HUES64 (cell line): ENCODE results near the gene CHCHD6.
A peak's percentile ranks its signal among the peaks of the same experiment; 100 is the strongest.

Experiments
- H3K27ac ChIP-seq: 2 replicates; pipeline ENCODE4 v1.7.0; 2013; ENCODE audit warnings: low read depth, low read length, inconsistent platforms
- H3K27me3 ChIP-seq: 2 replicates; pipeline ENCODE4 v1.6.1; 2013; ENCODE audit warnings: mild to moderate bottlenecking, low read length; ENCODE audit not compliant: insufficient read depth
- H3K36me3 ChIP-seq: 2 replicates; pipeline ENCODE4 v1.6.1; 2013; ENCODE audit warnings: mild to moderate bottlenecking, low read length; ENCODE audit not compliant: insufficient read depth
- H3K4me1 ChIP-seq: 2 replicates; pipeline ENCODE4 v1.6.1; 2013; ENCODE audit warnings: mild to moderate bottlenecking, low read length, moderate library complexity; ENCODE audit not compliant: insufficient read depth
- H3K4me3 ChIP-seq: 2 replicates; pipeline ENCODE4 v1.5.1; 2013; ENCODE audit warnings: mild to moderate bottlenecking, low read length, moderate library complexity
- H3K9ac ChIP-seq: 2 replicates; pipeline ENCODE4 v1.6.1; 2013; ENCODE audit warnings: mild to moderate bottlenecking, low read depth, low read length
- H3K9me3 ChIP-seq: 2 replicates; pipeline ENCODE4 v1.6.1; 2013; ENCODE audit warnings: low read depth, low read length; ENCODE audit not compliant: insufficient read depth
- WGBS: fragments of 150-250, 120-280 bp; methylation state at CpG from one replicate; pipeline ENCODE4 v1.1.7; 2013; ENCODE audit warnings: missing lambda C conversion rate; 5-methylcytosine and 5-hydroxymethylcytosine counted together

CHCHD6 gene

DNA sequence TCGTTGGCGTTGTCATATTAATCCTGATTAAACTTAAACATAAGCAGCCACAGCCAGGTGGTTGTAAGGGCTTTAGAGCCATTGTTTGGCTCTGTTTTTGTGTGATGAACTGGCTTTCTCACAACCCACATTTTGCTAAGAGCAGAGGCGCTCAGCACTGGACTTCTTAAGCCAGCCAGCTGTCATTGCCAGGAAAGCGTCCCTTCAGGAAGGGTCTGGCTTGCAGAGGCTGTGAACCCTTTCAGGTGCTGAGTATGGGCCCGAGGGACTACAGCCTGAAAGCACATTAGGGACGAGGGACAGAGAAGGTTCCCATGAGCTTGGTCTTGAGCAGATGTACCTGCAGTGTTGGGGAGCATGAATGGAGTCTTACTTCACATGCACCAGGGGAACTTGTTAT is 112.3 kb downstream of the CHCHD6 start:
- H3K27me3 ChIP-seq, result no peaks in the 10 kb centered on the region
- H3K9ac ChIP-seq, result no peak overlapping the region
- H3K4me1 ChIP-seq, result peaks cover 26% of the 10 kb centered on the region
- no peaks in the 10 kb centered on the region for H3K36me3 ChIP-seq
- H3K27ac ChIP-seq, result no peak overlapping the region
- 77% methylated on average over 6 of the region's 6 CpGs for WGBS
- H3K4me3 ChIP-seq, result no peak overlapping the region
- H3K9me3 ChIP-seq, result peaks cover 3% of the 10 kb centered on the region; the same call in 1 of the 2 replicates

DNA sequence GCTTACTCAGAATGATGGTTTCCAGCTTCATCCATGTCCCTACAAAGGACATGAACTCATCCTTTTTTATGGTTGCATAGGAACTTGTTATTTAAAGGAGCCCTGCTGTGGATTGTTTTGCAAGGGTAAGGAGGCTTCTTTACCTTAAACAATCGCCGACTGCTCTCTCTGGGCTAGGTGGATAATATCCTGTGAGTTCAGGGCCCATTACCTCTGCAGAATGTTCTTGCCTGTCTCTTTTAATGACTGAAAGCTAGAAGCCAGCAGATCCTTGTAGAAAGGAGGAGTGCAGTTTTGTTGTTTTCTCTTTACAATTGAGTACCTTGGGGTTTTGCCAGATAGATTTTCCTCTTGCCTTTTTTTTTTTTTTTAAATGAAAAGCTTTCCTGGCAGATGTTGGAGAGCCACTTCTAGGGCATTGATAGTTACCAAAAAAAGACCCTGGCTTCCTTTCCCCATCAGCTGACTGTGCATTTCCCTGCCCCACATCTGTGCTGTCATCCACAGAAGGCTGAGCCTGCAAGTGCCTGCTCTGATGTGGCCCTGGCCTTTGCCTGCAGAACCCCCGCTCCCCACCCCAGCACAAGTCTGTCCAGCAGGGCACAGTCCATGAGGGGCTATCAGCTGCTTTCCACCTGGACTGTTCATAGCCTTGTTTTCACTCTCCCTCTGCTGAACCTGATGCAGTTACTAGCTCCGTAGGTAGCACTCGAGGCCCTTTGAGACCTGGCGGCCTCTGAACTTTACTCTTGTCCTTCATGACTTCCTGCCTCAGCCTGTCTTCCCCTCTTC is 113.1 kb downstream of the CHCHD6 start:
- no peak overlapping the region for H3K4me3 ChIP-seq
- H3K36me3 ChIP-seq, result no peaks in the 10 kb centered on the region
- H3K4me1 ChIP-seq, result peaks cover 26% of the 10 kb centered on the region
- no peaks in the 10 kb centered on the region for H3K27me3 ChIP-seq
- peak overlapping the region; percentile 12; the same call in 1 of the 2 replicates for H3K9ac ChIP-seq
- H3K27ac ChIP-seq, result peak overlapping the region; percentile 63
- 61% methylated on average over 6 of the region's 6 CpGs for WGBS
- peaks cover 7% of the 10 kb centered on the region; the same call in 1 of the 2 replicates for H3K9me3 ChIP-seq

- Histone ChIP-seq H3K4me3 (no peak overlapping the region), H3K4me1 (peaks cover 26% of the 10 kb centered on the region), H3K27ac (peak overlapping the region; percentile 63; the same call in 1 of the 2 replicates), H3K9ac (peak overlapping the region; percentile 12; the same call in 1 of the 2 replicates), H3K9me3 (peaks cover 9% of the 10 kb centered on the region; the same call in 1 of the 2 replicates), H3K27me3 (no peaks in the 10 kb centered on the region), H3K36me3 (no peaks in the 10 kb centered on the region)
- WGBS, result 100% methylated on average over 1 of the region's 1 CpG
These were observed 113.7 kb downstream of the CHCHD6 start for GRCh38 chr3:126817781-126818180.

- Histone ChIP-seq H3K4me1 (peaks cover 26% of the 10 kb centered on the region), H3K4me3 (no peak overlapping the region), H3K9ac (no peak overlapping the region), H3K9me3 (peaks cover 9% of the 10 kb centered on the region; the same call in 1 of the 2 replicates), H3K36me3 (no peaks in the 10 kb centered on the region), H3K27me3 (no peaks in the 10 kb centered on the region), H3K27ac (no peak overlapping the region)
- WGBS, result 93% methylated on average over 8 of the region's 8 CpGs
These were observed 114.5 kb downstream of the CHCHD6 start for GRCh38 chr3:126818400-126819095.

GRCh38 chr3:126826693-126827092 is 122.7 kb downstream of the CHCHD6 start:
- H3K27me3 ChIP-seq, result no peaks in the 10 kb centered on the region
- no peaks in the 10 kb centered on the region for H3K36me3 ChIP-seq
- no peak overlapping the region for H3K27ac ChIP-seq
- no peak overlapping the region for H3K9ac ChIP-seq
- H3K4me1 ChIP-seq, result no peaks in the 10 kb centered on the region
- no peak overlapping the region for H3K4me3 ChIP-seq
- peaks cover 6% of the 10 kb centered on the region; the same call in 1 of the 2 replicates for H3K9me3 ChIP-seq
- WGBS, result 92% methylated on average over 2 of the region's 2 CpGs

DNA sequence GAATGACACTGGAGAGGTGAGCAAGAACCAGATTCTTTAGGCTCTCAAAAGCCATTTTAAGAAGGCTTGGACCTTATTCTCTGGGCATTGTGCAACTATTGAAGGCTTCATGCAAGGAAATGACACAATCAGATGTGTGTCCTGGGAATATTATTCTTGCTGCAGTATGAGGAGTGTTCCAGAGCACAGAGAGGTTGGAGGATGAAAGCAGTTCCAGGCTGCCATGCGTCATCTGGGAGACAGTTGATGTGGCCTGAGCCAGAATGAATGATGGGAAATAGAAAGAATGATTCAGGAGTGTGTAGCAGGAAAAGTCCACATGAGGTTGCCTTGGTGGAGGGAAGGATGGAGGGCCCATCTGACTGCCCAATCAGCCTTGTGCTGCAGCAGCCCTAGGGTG is 123.1 kb downstream of the CHCHD6 start:
- Histone ChIP-seq H3K4me1 (no peaks in the 10 kb centered on the region), H3K9ac (no peak overlapping the region), H3K27me3 (no peaks in the 10 kb centered on the region), H3K9me3 (peaks cover 3% of the 10 kb centered on the region; the same call in 1 of the 2 replicates), H3K27ac (no peak overlapping the region), H3K4me3 (no peak overlapping the region), H3K36me3 (no peaks in the 10 kb centered on the region)
- 94% methylated on average over 1 of the region's 1 CpG for WGBS

DNA sequence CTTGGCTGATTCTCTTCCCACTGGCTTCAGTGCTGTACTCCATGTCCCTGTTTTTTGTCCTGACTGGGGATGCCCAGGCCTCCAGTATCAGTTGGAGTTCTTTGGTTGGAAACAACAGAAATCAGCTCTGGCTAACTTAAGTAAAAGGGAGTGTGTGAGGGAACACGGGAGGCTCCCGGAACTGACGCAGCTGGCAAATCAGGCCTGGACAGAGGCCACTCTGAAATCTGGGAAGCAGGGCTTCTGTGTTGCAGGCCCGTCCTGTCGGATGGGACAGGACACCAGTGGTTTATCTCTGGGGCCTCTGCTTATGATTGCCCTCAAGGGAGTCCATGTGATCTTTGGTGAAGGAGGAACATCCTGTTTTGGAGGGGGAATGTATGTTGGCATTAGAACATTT is 124.3 kb downstream of the CHCHD6 start:
- H3K9me3 ChIP-seq, result no peaks in the 10 kb centered on the region
- no peak overlapping the region for H3K27ac ChIP-seq
- H3K4me3 ChIP-seq, result no peak overlapping the region
- H3K9ac ChIP-seq, result no peak overlapping the region
- no peaks in the 10 kb centered on the region for H3K36me3 ChIP-seq
- H3K27me3 ChIP-seq, result no peaks in the 10 kb centered on the region
- 95% methylated on average over 5 of the region's 5 CpGs for WGBS
- no peaks in the 10 kb centered on the region for H3K4me1 ChIP-seq

DNA sequence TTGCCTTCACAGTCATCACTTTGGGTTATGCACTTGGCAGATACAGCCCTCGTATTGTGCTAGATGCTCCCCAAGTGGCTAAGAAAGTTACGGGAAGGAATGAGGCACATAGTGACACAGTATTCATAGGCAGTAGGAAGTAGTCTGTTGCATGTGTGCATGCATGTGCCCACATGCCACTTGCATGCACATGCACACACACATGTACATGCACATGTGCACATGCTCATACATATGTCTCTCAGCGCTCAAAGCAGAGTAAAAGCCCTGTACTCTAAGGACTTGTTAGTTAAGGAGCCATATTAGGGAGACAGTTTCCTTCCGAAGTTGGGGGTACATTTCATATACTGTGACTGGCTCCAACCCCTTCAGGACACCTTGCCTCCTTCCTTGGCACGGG is 128.9 kb downstream of the CHCHD6 start:
- Histone ChIP-seq H3K4me1 (peaks cover 7% of the 10 kb centered on the region; the same call in 1 of the 2 replicates), H3K27me3 (no peaks in the 10 kb centered on the region), H3K4me3 (no peak overlapping the region), H3K36me3 (no peaks in the 10 kb centered on the region), H3K9ac (no peak overlapping the region), H3K9me3 (no peaks in the 10 kb centered on the region), H3K27ac (no peak overlapping the region)
- 96% methylated on average over 5 of the region's 5 CpGs for WGBS

DNA sequence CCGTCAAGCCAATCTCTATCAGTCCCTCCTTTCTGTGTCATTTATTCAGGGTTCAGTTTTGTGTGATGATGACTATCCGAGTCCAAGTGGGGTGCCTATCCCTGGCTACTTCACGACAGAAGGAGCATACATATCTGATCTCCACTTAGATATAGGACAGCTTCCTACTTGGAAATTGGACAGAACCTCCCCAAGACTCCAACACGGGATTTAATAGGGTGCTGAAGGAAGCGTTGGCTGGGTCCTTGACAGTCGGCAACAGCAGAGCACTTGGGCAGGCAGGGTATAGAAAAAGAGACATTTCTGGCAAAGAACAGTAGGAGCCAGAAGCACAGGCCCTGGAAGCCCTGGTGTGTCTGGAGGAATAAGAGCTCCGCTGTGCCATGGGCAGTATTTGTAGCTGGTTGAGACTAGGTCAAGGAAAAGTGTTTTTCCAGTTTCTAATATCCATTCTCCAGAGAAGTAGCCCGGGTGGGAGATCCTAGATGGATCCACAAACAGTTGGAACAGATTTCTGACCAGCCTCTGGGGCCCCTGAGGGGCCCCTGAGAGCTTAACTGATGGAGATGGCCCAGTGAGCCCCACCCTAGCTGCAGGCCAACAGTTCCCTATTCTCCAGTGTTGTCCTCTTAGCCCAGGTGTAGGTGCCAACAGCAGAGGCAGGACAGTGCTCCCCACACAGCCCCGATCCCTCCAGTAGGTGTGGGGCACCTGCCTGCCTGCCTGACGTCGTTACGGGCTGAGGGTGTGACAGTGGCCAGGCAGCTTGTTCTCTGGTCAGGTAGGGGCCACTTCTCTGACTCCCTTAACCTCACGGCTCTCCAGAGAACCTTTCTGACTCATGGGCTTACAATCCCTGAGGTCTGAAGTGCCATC is 130.8 kb downstream of the CHCHD6 start:
- no peaks in the 10 kb centered on the region for H3K36me3 ChIP-seq
- no peaks in the 10 kb centered on the region for H3K27me3 ChIP-seq
- H3K4me1 ChIP-seq, result peaks cover 7% of the 10 kb centered on the region; the same call in 1 of the 2 replicates
- whole genome bisulfite sequencing, result 90% methylated on average over 13 of the region's 13 CpGs
- H3K27ac ChIP-seq, result no peak overlapping the region
- H3K9ac ChIP-seq, result no peak overlapping the region
- no peak overlapping the region for H3K4me3 ChIP-seq
- no peaks in the 10 kb centered on the region for H3K9me3 ChIP-seq

GRCh38 chr3:126835472-126836219 is 131.6 kb downstream of the CHCHD6 start:
- no peaks in the 10 kb centered on the region for H3K27me3 ChIP-seq
- H3K9ac ChIP-seq, result no peak overlapping the region
- peaks cover 7% of the 10 kb centered on the region; the same call in 1 of the 2 replicates for H3K4me1 ChIP-seq
- H3K4me3 ChIP-seq, result no peak overlapping the region
- no peak overlapping the region for H3K27ac ChIP-seq
- no peaks in the 10 kb centered on the region for H3K36me3 ChIP-seq
- H3K9me3 ChIP-seq, result no peaks in the 10 kb centered on the region
- 83% methylated on average over 9 of the region's 9 CpGs for WGBS
